Astrocyte (in vitro differentiated cells and primary cell): ENCODE results near the gene LAMB1.

Experiments
- EZH2 ChIP-seq: IDR thresholded peaks from 2 replicates; pipeline ENCODE4 v1.6.1; 2012; ENCODE audit warnings: mild to moderate bottlenecking, low read length, inconsistent platforms; ENCODE audit not compliant: insufficient read depth
- TF ChIP-seq, protein P1 (sequence below): IDR thresholded peaks from 2 replicates; pipeline ENCODE4 v1.5.1; 2011; ENCODE audit warnings: low read depth, mild to moderate bottlenecking, inconsistent platforms, low read length, moderate library complexity; ENCODE audit not compliant: insufficient read depth

DNA sequence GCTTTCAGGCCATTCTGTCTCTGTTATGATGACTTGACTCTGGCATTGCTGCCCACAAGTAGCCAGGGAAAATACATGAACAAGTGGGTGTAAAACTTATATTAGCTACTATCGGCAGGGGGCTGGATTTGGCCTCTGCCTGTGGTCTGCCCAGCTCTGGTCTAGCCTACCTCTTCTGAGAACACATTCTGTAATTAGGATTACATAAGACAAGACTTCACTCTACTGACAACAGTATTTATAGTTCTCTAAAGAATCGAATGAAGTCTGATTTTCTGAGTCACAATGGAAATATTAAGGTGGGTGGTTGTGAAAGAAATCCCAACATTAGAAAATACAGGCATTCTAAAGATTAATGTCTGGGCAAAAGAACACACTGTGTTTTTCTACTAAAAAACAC is 56.5 kb downstream of the LAMB1 start:
- TF ChIP-seq, protein P1, sequence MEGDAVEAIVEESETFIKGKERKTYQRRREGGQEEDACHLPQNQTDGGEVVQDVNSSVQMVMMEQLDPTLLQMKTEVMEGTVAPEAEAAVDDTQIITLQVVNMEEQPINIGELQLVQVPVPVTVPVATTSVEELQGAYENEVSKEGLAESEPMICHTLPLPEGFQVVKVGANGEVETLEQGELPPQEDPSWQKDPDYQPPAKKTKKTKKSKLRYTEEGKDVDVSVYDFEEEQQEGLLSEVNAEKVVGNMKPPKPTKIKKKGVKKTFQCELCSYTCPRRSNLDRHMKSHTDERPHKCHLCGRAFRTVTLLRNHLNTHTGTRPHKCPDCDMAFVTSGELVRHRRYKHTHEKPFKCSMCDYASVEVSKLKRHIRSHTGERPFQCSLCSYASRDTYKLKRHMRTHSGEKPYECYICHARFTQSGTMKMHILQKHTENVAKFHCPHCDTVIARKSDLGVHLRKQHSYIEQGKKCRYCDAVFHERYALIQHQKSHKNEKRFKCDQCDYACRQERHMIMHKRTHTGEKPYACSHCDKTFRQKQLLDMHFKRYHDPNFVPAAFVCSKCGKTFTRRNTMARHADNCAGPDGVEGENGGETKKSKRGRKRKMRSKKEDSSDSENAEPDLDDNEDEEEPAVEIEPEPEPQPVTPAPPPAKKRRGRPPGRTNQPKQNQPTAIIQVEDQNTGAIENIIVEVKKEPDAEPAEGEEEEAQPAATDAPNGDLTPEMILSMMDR = no peak
- TF ChIP-seq EZH2 = no peak
